ENCODE results near the gene KRTAP2-1. TPM values are rescaled to one million over a fixed set of nuclear protein-coding genes. Genes with fewer than 3 reads are reported as not detected.

KRTAP2-1 gene
- total RNA-seq, 4 donors from 2014 or later, result not detected

- DNase-seq, result no peak
- TF ChIP-seq POLR2A (IDR thresholded peaks at IDR 0.05) (no peak), CTCF (IDR thresholded peaks at IDR 0.05 in 4 of 5, conservative IDR thresholded peaks at IDR 0.05 in 1 of 5) (no peak)
- no peaks in the 10 kb centered on the region for H3K36me3 ChIP-seq
- ATAC-seq, result no peak
- H3K4me1 ChIP-seq, result peaks cover 7 to 8% of the 10 kb centered on the region in 2 donors
- H3K27ac ChIP-seq, result no peak overlapping the region
- H3K27me3 ChIP-seq, result no peaks in the 10 kb centered on the region
- H3K4me3 ChIP-seq, result no peak overlapping the region
- no peaks in the 10 kb centered on the region for H3K9me3 ChIP-seq
- in situ Hi-C loops (cut with MboI; ENCODE audit: low sequenced_read_pairs in 4 of 4) (no loop called here), intact Hi-C loops (cut with DNase I; ENCODE audit: low total_unique reads) (no loop called here)
These were observed 31.7 kb downstream of the KRTAP2-1 start for GRCh38 chr17:41015454-41015853.

DNA sequence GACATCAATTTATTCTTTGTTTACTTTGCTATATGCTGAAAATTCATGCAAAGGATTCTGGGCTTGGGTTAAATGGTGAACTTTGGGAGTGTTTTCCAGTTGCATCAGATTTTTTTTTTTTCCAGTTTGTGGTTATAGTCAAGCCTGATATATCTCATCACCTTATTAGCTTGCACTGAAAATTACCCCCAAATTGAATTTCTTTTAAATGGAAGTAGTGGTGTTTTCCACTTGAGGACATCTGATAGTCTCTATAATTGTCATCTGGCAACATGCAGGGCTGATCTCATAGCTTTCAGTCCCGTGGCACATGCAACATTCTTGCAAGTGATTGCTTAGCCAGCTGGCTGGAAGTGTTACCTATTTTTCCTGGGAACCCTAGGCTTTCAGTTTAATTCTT lies 33.5 kb downstream of the KRTAP2-1 start:
- peaks cover 7 to 8% of the 10 kb centered on the region in 2 donors for H3K4me1 ChIP-seq
- H3K27ac ChIP-seq, result no peak overlapping the region
- DNase-seq (no peak), ATAC-seq (peak in 1 of 2 donors; percentile 73)
- in situ Hi-C loops (cut with MboI; ENCODE audit: low sequenced_read_pairs in 4 of 4), result no loop called here
- no peaks in the 10 kb centered on the region for H3K27me3 ChIP-seq
- H3K4me3 ChIP-seq, result no peak overlapping the region
- no peaks in the 10 kb centered on the region for H3K36me3 ChIP-seq
- TF ChIP-seq CTCF (IDR thresholded peaks at IDR 0.05 in 4 of 5, conservative IDR thresholded peaks at IDR 0.05 in 1 of 5) (no peak), POLR2A (IDR thresholded peaks at IDR 0.05) (no peak)
- H3K9me3 ChIP-seq, result no peaks in the 10 kb centered on the region
- intact Hi-C loops (cut with DNase I; ENCODE audit: low total_unique reads), result no loop called here

DNA sequence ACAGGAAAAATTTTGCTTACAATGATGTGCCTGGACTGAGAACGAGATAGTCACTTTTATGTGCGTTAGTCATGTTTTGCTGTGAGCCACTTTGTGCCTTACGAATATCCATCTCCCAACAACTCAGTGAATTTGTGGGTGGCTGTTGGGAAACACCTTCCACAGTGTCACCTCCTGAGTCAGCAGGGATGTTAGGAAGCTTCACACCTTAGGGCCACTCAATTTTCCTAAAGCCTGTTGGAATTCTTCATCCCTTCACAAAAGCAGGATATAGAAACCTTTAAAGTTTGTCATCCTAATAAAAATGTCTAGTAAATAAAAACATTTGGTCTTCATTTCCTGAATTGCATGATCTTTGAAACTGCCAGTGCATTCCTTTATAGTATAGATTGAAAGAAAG lies 33.9 kb downstream of the KRTAP2-1 start:
- no peak for ATAC-seq
- TF ChIP-seq POLR2A (IDR thresholded peaks at IDR 0.05), result no peak
- no peak for TF ChIP-seq CTCF (IDR thresholded peaks at IDR 0.05 in 4 of 5, conservative IDR thresholded peaks at IDR 0.05 in 1 of 5)
- no peak for DNase-seq
- peaks cover 7 to 8% of the 10 kb centered on the region in 2 donors for H3K4me1 ChIP-seq
- in situ Hi-C loops (cut with MboI; ENCODE audit: low sequenced_read_pairs in 4 of 4) (no loop called here), intact Hi-C loops (cut with DNase I; ENCODE audit: low total_unique reads) (no loop called here)
- H3K27me3 ChIP-seq, result no peaks in the 10 kb centered on the region
- H3K9me3 ChIP-seq, result no peaks in the 10 kb centered on the region
- no peaks in the 10 kb centered on the region for H3K36me3 ChIP-seq
- no peak overlapping the region for H3K27ac ChIP-seq
- no peak overlapping the region for H3K4me3 ChIP-seq

GRCh38 chr17:41012326-41013120 lies 34.6 kb downstream of the KRTAP2-1 start:
- in situ Hi-C loops (cut with MboI; ENCODE audit: low sequenced_read_pairs in 4 of 4) (no loop called here), intact Hi-C loops (cut with DNase I; ENCODE audit: low total_unique reads) (no loop called here)
- Histone ChIP-seq H3K36me3 (no peaks in the 10 kb centered on the region), H3K27ac (no peak overlapping the region), H3K27me3 (no peaks in the 10 kb centered on the region), H3K9me3 (no peaks in the 10 kb centered on the region), H3K4me3 (no peak overlapping the region), H3K4me1 (peaks cover 7 to 8% of the 10 kb centered on the region in 2 donors)
- no peak for TF ChIP-seq POLR2A (IDR thresholded peaks at IDR 0.05)
- TF ChIP-seq CTCF (IDR thresholded peaks at IDR 0.05 in 4 of 5, conservative IDR thresholded peaks at IDR 0.05 in 1 of 5), result no peak
- DNase-seq (no peak), ATAC-seq (no peak)

All from gastrocnemius medialis (tissue), 4 donors.